GM21515 (cell line): Measurements from ENCODE around the gene CLIP4.
A peak's percentile ranks its signal among the peaks of the same experiment; 100 is the strongest.

Experiments
- ATAC-seq: cut with Tn5 transposase; IDR thresholded peaks from one replicate; pipeline ENCODE4 v1.9.1; 2021; ENCODE audit not compliant: unreplicated experiment

Gene CLIP4

GRCh38 chr2:29186817-29187216 lies 71.6 kb downstream of the CLIP4 start:
- no peak for ATAC-seq

GRCh38 chr2:29187926-29188325 lies 72.7 kb downstream of the CLIP4 start:
- no peak for ATAC-seq

DNA sequence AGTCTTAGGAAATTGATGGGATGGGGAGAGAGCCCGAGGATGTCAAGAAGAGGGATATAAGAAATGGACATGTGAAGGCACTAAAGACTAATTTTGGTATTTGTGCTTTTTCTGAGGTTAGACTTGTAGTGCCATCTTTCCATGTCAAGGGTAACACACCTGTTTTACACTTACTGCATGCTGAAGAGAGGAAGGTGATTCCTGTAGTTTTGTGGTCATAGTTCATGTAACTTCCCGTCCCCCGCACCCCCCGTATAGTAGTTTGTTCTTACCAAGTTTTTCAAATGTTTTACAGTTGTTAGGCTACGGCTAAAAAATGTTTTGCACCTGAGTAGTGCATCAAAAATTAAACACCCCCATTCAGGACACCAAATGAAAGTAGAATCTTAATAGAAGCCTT lies 73.8 kb downstream of the CLIP4 start:
- no peak for ATAC-seq

DNA sequence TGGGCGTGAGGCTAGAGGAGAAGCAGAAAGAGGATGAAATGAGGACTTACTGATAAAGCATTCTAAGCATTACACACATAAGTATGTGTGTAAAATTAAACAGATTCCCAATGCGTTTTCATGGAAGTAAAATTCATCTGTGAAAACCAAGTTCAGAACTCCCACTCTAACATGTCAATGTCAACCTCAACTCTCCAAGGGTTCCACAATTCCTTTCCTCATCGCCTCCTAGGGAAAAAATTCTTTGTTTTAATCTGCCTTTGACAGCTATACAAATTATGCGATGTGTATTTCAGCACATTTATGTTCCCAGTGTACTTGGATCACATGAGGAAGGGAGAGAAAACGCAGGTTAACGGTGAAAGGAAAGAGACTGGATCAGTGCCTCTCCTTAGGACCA lies 76.6 kb downstream of the CLIP4 start:
- no peak for ATAC-seq

- no peak for ATAC-seq
Observed at GRCh38 chr2:29192526-29192925, 77.3 kb downstream of the CLIP4 start.

- ATAC-seq = no peak
Observed at GRCh38 chr2:29193111-29193510, 77.9 kb downstream of the CLIP4 start.

GRCh38 chr2:29193681-29194080 lies 78.5 kb downstream of the CLIP4 start:
- ATAC-seq = no peak

DNA sequence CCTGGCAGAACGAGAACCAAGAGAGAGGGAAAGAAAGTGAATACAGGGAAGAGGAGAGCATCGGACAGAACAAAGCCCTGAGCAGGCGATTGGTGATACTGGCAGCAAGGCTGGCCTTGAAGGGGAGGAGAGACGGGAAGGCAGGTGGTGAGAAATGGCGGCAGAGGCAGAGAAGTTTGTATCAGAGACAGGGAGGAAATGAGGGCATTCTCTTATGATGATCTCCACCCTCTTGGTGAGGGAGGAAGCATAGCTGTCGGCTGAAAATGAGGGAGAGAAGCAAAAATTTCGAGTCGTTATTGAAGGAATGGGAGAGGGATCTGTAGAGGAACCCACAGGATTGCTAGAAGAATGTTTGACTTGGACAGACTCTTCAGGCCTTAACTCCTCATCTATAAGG lies 80.6 kb downstream of the CLIP4 start:
- ATAC-seq = no peak

DNA sequence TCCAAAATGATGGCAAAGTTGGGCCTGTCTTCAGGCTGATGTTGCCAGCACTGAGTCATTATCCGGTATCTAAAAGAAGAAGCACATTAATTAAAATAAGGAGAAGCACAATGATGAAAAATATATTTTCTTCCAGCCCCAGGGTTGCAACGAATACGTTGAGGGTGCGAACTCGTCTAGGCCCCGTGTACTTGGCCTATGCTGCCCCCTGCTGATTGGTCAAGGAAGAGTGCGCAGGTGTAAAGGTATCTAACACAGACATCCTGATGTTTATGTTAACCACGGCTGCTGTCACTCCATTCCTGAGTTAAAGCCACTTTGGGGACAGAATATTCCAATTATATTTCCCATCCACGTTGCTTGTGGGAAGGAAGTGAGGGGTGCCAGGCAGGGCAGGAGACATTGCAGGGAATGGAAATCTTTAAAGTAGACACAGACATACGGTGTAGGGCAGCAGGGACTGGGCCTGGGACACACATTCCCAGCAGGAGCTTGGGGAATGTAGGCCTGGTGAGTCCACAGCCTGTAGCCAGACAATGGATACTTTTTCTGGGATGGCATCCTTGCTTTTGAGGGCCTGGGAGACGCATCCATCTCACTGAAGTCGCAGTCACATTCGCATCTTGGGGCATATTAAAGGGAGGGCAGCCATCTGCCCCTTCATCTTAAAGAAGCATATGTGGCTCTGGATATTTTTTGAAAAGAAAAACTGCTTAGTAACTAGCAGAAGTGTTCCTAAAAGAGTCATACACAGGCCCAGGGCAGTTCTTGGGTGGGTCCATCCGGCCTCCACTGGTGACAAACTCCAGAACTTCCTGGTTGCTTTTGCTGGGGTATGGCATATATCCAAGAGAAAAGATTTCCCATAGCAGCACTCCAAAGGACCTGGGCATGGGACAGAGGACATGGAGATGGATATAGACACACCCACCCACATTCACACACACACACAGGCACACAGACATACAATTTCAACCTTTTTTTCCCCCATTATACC lies 81.9 kb downstream of the CLIP4 start:
- peak; percentile 81 for ATAC-seq

- no peak for ATAC-seq
Observed at GRCh38 chr2:29201979-29202378, 86.8 kb downstream of the CLIP4 start.

DNA sequence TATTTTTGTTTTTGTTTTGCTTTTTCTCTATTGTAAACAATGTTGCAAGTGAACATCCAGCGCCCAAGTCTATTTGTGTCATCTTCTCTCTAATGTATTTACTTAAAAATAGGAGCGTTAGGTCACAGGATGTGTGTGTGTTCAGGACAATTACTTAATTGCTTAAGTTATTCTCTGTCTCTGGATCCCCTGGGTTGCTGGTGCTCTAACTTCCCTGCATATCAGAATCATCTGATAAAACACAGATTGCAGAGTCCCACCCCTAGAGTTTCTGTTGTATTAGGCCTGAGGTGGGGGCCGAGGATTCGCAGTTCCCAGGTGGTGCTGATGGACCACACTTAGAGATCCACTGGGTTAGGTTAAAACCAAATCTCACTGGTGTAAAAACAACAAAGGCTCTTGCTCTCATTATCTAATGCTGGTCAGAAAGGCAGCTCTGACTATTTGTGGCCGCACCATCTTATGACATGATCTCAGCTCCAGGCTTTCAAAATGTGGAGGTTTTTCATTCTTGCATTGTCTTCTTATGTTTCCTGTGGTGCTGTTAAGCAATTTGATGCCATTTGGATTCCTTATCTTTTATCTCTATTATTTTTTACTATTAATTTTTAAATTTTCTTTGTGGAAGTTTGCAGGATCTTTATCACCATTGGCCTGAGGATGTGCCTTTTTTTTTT lies 87.7 kb downstream of the CLIP4 start:
- no peak for ATAC-seq

- no peak for ATAC-seq
Observed at GRCh38 chr2:29206941-29207340, 91.7 kb downstream of the CLIP4 start.

DNA sequence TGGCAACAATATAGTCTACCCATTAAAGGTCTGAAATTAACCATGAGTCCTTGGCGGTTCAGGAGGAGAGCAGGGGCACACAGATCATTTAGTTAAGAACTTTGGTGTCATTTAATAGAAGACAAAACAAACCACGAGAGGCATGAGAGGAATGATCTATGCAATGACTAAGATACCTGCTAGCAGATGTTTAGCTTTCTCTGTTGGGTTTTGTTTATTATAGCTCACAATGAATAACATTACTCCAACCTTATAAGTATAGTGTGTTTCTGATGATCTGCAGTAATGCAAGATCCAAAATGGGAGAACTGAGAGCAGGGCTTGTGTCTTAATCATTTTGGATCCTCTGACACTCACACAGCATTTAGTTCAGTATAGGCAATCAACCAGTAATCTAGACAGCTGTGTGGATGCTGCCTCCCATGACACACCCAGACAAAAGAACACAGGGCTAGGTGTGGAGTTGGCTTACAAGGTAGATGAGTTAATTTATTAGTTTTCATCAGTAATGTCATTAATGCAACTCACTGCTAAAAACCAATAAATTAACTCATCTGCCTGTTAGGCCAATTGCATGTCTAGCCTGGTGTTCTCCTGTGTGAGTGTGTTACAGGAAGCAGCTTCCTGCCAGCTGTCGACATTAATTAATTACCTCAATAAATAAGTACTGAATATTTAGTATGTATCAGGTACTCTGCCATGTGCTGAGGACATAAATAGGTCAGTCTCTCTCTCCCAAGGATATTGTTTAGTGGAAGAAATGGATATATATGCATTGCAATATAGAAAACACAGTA lies 92.3 kb downstream of the CLIP4 start:
- ATAC-seq = no peak

GRCh38 chr2:29209551-29209950 lies 94.3 kb downstream of the CLIP4 start:
- ATAC-seq = no peak

DNA sequence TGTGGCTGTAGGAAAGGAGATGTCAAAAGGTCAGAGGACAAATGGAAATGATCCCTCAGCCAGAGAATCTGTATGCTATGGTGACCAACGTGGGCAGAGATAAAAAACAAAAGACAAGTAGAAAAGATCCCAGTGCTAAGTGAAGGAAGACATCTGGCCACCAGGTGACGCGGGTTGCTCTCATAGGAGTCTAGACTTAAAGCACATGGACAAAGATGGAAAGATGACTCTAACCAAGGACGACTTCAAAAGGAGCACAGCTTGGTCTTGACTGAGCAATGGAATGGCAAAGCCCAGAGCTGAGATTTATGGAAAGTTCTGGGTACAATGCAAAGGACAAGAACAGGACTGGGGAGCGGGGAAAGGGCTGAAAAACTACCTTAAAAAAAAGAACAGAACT lies 96.8 kb downstream of the CLIP4 start:
- no peak for ATAC-seq

- ATAC-seq = no peak
Observed at GRCh38 chr2:29213888-29214291, 98.7 kb downstream of the CLIP4 start.

- ATAC-seq = no peak
Observed at GRCh38 chr2:29215073-29215472, 99.9 kb downstream of the CLIP4 start.

DNA sequence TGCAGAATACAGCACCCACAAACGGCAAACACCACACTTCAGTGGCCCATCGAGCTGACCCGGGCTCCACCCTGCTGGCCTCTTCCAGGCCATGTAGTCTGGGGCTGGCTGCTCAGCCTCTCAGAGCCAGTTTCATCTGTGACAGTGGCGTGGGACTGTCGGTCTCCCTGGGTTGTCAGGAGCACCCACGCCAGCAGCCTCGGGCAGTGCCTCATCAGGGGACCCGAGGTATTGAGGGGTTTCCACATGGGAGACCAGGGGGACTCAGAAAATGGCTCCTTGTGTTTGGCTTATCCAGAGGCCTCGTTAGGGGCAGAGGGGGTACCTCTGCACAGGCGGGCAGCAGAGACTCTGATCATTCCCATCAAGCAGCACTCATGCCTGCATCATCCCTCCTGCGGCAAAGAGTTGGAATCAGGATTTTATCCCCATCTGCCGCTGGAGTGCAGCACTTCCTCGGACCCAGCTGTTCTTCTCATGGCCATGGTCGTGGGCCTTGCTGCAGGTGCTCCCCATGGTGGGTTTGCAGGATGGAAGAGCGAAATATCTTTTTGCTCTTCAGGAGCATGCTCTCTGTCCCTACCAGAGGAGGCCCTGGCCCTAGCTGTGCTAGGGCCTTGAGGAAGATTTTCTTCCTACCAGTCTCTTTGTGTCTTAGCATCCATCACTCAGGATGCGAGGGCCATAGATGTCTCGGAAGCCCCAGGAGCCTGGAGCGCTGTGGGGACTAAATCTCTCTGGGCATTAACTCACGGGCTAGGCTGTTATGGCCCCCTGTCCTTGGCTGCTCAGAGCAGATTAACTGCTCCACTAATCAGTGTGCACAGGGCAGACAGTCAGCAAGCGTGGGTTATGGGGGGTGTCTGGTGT lies 100.8 kb downstream of the CLIP4 start:
- no peak for ATAC-seq

GRCh38 chr2:29216609-29216909 lies 101.3 kb downstream of the CLIP4 start:
- no peak for ATAC-seq

GRCh38 chr2:29218071-29218470 lies 102.9 kb downstream of the CLIP4 start:
- ATAC-seq = no peak
